Pancreas (tissue), 10 donors: ENCODE measurements around the gene TLX3. TPM values are rescaled to one million over a fixed set of nuclear protein-coding genes. Genes with fewer than 3 reads are reported as not detected.

Source experiments
- ATAC-seq, 4 donors: fragments of 200-7000 bp; cut with Tn5 transposase; one replicate each; pipeline versions ENCODE4 v1.8.0 to v1.9.1; 2020; ENCODE audit warnings: mild to moderate bottlenecking in 4 of 4, moderate library complexity in 4 of 4
- DNase-seq, 6 donors: peaks; one replicate each; pipeline ENCODE4 v3.0.0-alpha.2; 2020
- FAIRE-seq: peaks from 2 replicates; lab custom pipeline; 2012; peaks lifted over from hg19 to GRCh38; lab: Jason Lieb, UNC
- H3K27ac ChIP-seq, 4 donors: fragments of 200-600 bp; sonication (generic); 1 replicate in 3 of 4; 2 replicates in 1 of 4; pipeline versions ENCODE4 v1.5.0 to v1.8.0; 2020
- H3K27me3 ChIP-seq, 4 donors: fragments of 200-600 bp; one replicate each; pipeline ENCODE4 v1.8.0; 2021
- H3K36me3 ChIP-seq, 3 donors: fragments of 200-600 bp; sonication (generic) in 1 of 3; one replicate each; pipeline versions ENCODE4 v1.5.0 to v1.8.0; 2020 to 2021
- H3K4me1 ChIP-seq, 3 donors: fragments of 200-600 bp; one replicate each; pipeline ENCODE4 v1.8.0; 2021
- H3K4me3 ChIP-seq, 4 donors: fragments of 200-600 bp; sonication (generic) in 2 of 4; one replicate each; pipeline versions ENCODE4 v1.5.0 to v1.8.0; 2020 to 2021
- H3K9me3 ChIP-seq, 4 donors: fragments of 200-600 bp; one replicate each; pipeline ENCODE4 v1.8.0; 2021
- CTCF ChIP-seq, 4 donors: fragments of 200-600 bp; sonication (generic) in 3 of 4; IDR thresholded peaks; one replicate each; pipeline versions ENCODE4 v1.5.0 to v1.8.0; 2021; ENCODE audit warnings: antibody characterized with exemption in 4 of 4
- WGBS, 2 donors: extraction: QIAGEN DNeasy Blood & Tissue Kit; methylation state at CpG; one replicate each; pipeline ENCODE4 v1.1.7; 2013; 5-methylcytosine and 5-hydroxymethylcytosine counted together
- intact Hi-C, 3 donors: fragments of 100-400 bp; cut with DNase I; formaldehyde crosslinking; loops; one replicate each; pipeline versions ENCODE4 v1.11.1 to v1.14.2; 2022
- polyA plus RNA-seq, 2 donors: library from polyadenylated mRNA; stranded (reverse); fragments of 200-250 nt; gene quantifications; one replicate each; pipeline ENCODE4 v1.2.3, GENCODE V29; 2013
- total RNA-seq, 6 donors: library from RNA; stranded (reverse); fragmentation: NEBNext Ultra II Directional in 4 of 6; extraction: Animal tissue kit (Norgen Biotek cat#: 25700) in 4 of 6; gene quantifications; one replicate each; pipeline versions ENCODE4 v1.2.1 to v1.2.4, GENCODE V29; 2021 to 2023
- donor health status: healthy with polysubstance abuse.
- donor health status: DM: no; HTN: no; CAD: no; lungs with moderate emphysema.
- donor health status: DM: no; HTN: no; CAD: no.
- donor health status: control.
- donor health status: control.
- donor health status: Bipolar disorder and iron deficiency.
- donor health status: DM: yes; HTN: yes; CAD: no.
- donor health status: DM: no; HTN: no; CAD: no.
- donor health status: DM: no; HTN: no; CAD: no.
- donor health status: DM: yes; HTN: yes; CAD: no.

Gene TLX3
- total and polyA plus RNA-seq, 8 donors: not detected

- Histone ChIP-seq H3K9me3 (no peaks in the 10 kb centered on the region), H3K27me3 (peaks cover 0 to 2% (median 0%) of the 10 kb centered on the region in 4 donors), H3K4me1 (no peaks in the 10 kb centered on the region), H3K36me3 (no peaks in the 10 kb centered on the region), H3K4me3 (no peak overlapping the region), H3K27ac (no peak overlapping the region)
- no peak for TF ChIP-seq CTCF (IDR thresholded peaks at IDR 0.05)
- ATAC-seq (no peak), FAIRE-seq (no peak), DNase-seq (no peak)
- intact Hi-C loops: no loop called here
- 82 to 90% methylated on average over 4 of the region's 4 CpGs for WGBS, 2 donors
Measured at GRCh38 chr5:171299228-171299627, 9.8 kb upstream of the TLX3 start.

GRCh38 chr5:171299851-171300250 lies 9.2 kb upstream of the TLX3 start:
- DNase-seq: no peak
- Histone ChIP-seq H3K27ac (no peak overlapping the region), H3K9me3 (no peaks in the 10 kb centered on the region), H3K27me3 (peaks cover 0 to 8% (median 0%) of the 10 kb centered on the region in 4 donors), H3K4me1 (no peaks in the 10 kb centered on the region), H3K36me3 (no peaks in the 10 kb centered on the region), H3K4me3 (no peak overlapping the region)
- no peak for ATAC-seq
- TF ChIP-seq CTCF (IDR thresholded peaks at IDR 0.05): no peak
- 89 to 92% methylated on average over 2 of the region's 2 CpGs for WGBS, 2 donors
- FAIRE-seq: no peak
- intact Hi-C loops: no loop called here

- no peaks in the 10 kb centered on the region for H3K9me3 ChIP-seq
- H3K27me3 ChIP-seq: peaks cover 0 to 8% (median 0%) of the 10 kb centered on the region in 4 donors
- no peaks in the 10 kb centered on the region for H3K4me1 ChIP-seq
- DNase-seq (no peak), FAIRE-seq (no peak), ATAC-seq (no peak)
- H3K36me3 ChIP-seq: no peaks in the 10 kb centered on the region
- H3K27ac ChIP-seq: no peak overlapping the region
- intact Hi-C loops: no loop called here
- H3K4me3 ChIP-seq: no peak overlapping the region
- TF ChIP-seq CTCF (IDR thresholded peaks at IDR 0.05): no peak
- WGBS, 2 donors: 90 to 94% methylated on average over 7 of the region's 7 CpGs
Measured at GRCh38 chr5:171300358-171300757, 8.7 kb upstream of the TLX3 start.

- Histone ChIP-seq H3K27me3 (peaks cover 0 to 50% (median 20%) of the 10 kb centered on the region in 4 donors), H3K36me3 (no peaks in the 10 kb centered on the region), H3K27ac (no peak overlapping the region), H3K4me3 (no peak overlapping the region), H3K4me1 (no peaks in the 10 kb centered on the region), H3K9me3 (no peaks in the 10 kb centered on the region)
- WGBS, 2 donors: 24 to 33% methylated on average over 6 of the region's 6 CpGs
- no peak for FAIRE-seq
- no peak for DNase-seq
- ATAC-seq: no peak
- intact Hi-C loops: no loop called here
- TF ChIP-seq CTCF (IDR thresholded peaks at IDR 0.05): no peak
Measured at GRCh38 chr5:171306166-171306565, 2.9 kb upstream of the TLX3 start.

GRCh38 chr5:171306781-171307591 lies 2.1 kb upstream of the TLX3 start:
- FAIRE-seq (no peak), DNase-seq (no peak), ATAC-seq (no peak)
- intact Hi-C loops: no loop called here
- 36 to 41% methylated on average over 9 to 10 of the region's 10 CpGs for WGBS, 2 donors
- Histone ChIP-seq H3K4me3 (no peak overlapping the region), H3K27me3 (peaks cover 0 to 58% (median 24%) of the 10 kb centered on the region in 4 donors), H3K9me3 (no peaks in the 10 kb centered on the region), H3K36me3 (no peaks in the 10 kb centered on the region), H3K27ac (no peak overlapping the region), H3K4me1 (peaks cover 0 to 7% (median 3%) of the 10 kb centered on the region in 3 donors)
- TF ChIP-seq CTCF (IDR thresholded peaks at IDR 0.05): no peak
